HG03175 (cell line): ENCODE measurements around the gene OR8A1.
"Not testable (repeated sequence)": the region's sequence is repeated elsewhere in the genome, so short reads cannot be mapped to it uniquely, and the experiment has no call there.

Experiments
- ATAC-seq: cut with Tn5 transposase; IDR thresholded peaks from one replicate; pipeline ENCODE4 v1.9.1; 2021; ENCODE audit warnings: mild to moderate bottlenecking, moderate library complexity; ENCODE audit not compliant: unreplicated experiment

Gene OR8A1

DNA sequence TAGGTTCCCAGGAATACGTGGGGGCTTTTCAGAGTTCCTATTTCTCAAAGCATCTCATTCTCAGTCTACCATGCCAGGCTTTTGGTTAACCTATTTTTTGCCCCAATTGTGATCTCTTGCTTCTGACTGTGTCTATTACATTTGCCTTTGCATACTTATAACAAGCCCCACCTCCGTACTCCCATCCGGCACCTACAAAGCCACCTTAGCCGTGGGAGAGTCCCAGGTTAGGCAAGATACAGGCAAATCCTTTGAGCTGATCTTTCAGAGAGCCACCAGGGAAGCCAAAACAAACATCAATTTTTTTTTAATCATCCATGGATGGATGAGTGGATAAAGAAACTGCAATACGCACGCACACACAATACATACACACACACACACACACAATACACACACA, 22.8 kb downstream of the OR8A1 start:
- ATAC-seq: no peak

GRCh38 chr11:124595302-124595701, 25.5 kb downstream of the OR8A1 start:
- no peak for ATAC-seq

GRCh38 chr11:124597626-124598025, 27.8 kb downstream of the OR8A1 start:
- no peak for ATAC-seq

DNA sequence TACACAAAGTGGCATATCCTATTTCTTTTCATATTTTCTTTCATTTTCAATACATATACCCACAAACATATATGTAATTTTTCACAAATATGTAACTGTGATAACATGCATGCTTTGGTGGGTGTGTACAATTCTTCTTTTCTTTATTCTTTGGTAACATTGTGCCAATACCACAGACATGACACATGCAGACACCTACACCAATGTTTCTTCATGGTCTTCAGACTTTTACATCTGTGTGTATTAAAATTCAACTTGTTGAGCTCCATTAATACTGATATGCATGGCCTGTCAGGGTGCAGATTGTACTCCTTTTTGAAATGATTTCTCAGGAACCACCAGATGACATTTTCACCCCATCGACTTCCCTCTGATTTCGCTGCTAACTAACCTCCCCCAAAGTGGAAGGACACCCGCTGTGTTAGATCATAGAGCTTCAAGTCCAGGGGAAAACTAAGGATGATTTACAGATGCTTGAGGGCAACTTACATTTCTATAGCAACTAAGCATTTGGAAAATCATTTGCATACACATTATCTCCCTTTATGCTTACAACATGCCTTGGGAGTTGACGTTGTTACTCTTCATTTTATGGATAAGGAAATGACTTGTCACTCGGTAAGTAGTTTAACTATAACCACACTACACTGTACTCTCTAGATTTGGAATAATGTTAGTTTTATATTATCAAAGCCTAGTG, 31.0 kb downstream of the OR8A1 start:
- ATAC-seq: no peak

DNA sequence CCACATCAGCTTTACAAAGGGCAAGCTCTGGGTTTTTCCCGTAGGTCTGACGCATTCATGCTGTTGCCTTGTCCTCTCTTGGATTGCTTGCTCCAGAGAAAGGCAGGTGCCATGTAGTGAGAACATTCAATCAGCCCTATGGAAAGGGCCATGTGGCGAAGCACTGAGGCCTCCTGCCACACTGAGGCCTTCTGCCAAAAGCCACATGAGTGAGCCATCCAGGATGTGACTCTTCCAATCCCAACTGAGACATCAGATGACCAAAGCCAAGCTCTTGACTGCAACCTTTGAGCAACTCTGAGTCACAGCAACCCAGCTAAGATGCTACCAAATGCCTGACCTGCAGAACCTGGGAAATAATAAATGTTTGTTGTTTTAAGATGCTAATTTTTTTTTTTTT, 32.4 kb downstream of the OR8A1 start:
- ATAC-seq: no peak

DNA sequence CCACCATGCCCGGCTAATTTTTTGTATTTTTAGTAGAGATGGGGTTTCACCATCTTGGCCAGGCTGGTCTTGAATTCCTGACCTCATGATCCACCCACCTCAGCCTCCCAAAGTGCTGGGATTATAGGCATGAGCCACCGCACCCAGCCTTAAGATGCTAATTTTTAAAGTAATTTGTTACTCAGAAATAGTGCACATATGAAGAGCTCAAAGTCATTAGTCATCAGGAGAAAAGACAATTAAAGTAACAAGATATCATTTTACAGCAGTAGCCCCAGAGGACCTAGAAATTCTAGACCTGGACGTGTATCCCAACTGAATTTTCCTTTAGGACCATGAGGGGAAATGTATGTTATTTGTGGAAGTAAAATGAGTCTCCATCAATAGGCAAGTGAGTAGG, 32.9 kb downstream of the OR8A1 start:
- not testable (repeated sequence) for ATAC-seq

DNA sequence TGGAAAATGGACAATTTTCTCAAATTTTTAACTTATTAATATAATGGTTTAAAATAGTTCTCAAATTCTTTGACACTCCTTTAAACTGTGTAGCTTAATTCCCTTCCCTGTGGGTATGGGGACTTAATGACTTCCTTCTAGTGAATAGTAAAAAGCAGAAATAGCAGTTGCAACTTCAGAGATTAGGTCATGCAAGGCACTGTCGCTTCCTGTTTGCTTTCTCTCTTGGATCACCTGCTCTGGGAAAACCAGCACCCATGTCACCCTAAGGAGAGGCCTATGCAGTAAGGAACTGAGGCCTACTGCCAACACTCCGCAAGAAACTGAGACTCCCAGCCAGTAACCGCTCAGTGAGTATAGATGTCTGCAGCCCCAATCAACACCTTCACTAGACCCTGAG, 35.9 kb downstream of the OR8A1 start:
- ATAC-seq: no peak

GRCh38 chr11:124608147-124608546, 38.4 kb downstream of the OR8A1 start:
- no peak for ATAC-seq

- no peak for ATAC-seq
Measured at GRCh38 chr11:124610295-124610694, 40.5 kb downstream of the OR8A1 start.

GRCh38 chr11:124611064-124611463, 41.3 kb downstream of the OR8A1 start, which contains the start of gene PANX3:
PANX3 (plus strand) TSS chr11:124611428; CDS start chr11:124611557, 129 bp downstream.
- no peak for ATAC-seq

- no peak for ATAC-seq
Measured at GRCh38 chr11:124612045-124612444, 42.2 kb downstream of the OR8A1 start.

DNA sequence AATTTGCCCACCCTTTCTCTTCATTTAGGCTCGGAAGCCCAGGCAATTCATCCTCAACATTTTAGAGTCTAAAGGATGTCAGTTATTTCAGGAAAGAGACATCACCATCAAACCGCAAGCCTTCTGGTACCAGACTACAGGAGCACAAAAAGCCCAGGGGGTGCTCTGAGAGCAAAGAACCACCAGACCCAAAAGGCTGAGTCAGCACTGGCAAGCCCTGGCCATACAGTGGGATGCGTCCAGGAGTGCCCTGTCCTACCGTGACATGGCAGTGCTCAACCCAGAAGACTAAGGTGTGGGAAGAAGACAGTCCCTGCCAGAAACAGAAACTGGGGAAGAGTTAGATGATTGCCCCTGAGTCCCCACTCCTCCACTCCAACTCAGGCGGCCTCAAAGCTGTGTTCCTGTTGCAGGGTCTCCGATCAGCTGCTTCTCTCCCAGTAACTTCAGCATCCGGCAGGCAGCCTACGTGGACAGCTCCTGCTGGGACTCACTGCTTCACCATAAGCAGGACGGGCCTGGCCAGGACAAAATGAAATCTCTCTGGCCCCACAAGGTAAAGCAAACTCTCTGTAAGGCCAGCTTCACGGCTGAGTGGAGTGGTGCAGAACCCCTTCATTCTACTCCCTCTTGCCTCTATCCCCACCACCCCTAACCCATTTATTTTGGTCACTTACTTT, 42.9 kb downstream of the OR8A1 start:
- no peak for ATAC-seq

GRCh38 chr11:124618863-124619262, 49.1 kb downstream of the OR8A1 start:
- ATAC-seq: no peak
